Non-pigmented ciliary epithelial cell (primary cell): ENCODE results near the gene TRMT112.

ENCODE experiments used
- DNase-seq: peaks from one replicate; pipeline ENCODE4 v3.0.0-alpha.2; 2010; ENCODE audit warnings: low read depth

TRMT112 gene

GRCh38 chr11:64275031-64275800, 42.1 kb downstream of the TRMT112 start:
- no peak for DNase-seq

GRCh38 chr11:64269540-64270220, 47.7 kb downstream of the TRMT112 start:
- DNase-seq: peak; percentile 99

- no peak for DNase-seq
Measured at GRCh38 chr11:64268893-64269539, 48.3 kb downstream of the TRMT112 start.

GRCh38 chr11:64268025-64268892, 49.1 kb downstream of the TRMT112 start:
- no peak for DNase-seq

GRCh38 chr11:64267207-64267945, 50.0 kb downstream of the TRMT112 start:
- no peak for DNase-seq
